Measurements from ENCODE around the gene KCTD11.
A peak's percentile ranks its signal among the peaks of the same experiment; 100 is the strongest.
"Not testable (repeated sequence)": the region's sequence is repeated elsewhere in the genome, so short reads cannot be mapped to it uniquely, and the experiment has no call there.

Gene KCTD11

DNA sequence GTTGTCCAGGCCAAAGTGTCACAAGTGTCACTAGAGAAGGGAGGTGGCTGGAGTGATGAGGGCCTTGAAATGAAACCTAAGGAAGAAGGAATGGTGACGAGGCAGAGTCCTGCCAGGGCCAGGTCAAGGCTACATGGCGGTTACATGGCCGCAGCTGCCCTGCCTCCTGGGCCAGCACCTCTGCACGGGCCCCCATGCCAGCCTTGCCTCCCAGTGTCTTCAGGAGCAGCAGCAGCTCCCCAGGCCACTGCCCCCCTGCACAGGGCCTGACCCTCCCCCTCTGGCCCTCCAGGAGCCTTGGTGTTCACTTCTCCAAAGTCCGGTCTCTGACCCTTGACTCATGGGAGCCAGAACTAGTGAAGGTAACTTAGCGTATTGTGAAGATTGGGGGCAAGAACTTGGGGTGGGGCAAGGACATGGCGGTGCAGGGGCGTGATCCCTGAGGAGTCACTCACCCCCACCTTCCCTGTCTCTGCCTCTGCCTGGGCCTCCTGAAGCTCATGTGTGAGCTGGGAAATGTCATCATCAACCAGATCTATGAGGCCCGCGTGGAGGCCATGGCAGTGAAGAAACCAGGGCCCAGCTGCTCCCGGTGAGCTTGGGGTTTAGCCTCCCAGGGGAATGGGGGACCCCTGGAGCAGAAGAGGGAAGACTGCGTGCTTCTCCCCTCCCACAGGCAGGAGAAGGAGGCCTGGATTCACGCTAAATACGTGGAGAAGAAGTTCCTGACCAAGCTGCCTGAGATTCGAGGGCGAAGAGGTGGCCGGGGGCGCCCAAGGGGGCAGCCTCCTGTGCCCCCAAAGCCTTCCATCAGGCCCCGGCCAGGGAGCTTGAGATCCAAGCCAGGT, 4.1 kb upstream of the KCTD11 start:
- no peak for DNase-seq

DNA sequence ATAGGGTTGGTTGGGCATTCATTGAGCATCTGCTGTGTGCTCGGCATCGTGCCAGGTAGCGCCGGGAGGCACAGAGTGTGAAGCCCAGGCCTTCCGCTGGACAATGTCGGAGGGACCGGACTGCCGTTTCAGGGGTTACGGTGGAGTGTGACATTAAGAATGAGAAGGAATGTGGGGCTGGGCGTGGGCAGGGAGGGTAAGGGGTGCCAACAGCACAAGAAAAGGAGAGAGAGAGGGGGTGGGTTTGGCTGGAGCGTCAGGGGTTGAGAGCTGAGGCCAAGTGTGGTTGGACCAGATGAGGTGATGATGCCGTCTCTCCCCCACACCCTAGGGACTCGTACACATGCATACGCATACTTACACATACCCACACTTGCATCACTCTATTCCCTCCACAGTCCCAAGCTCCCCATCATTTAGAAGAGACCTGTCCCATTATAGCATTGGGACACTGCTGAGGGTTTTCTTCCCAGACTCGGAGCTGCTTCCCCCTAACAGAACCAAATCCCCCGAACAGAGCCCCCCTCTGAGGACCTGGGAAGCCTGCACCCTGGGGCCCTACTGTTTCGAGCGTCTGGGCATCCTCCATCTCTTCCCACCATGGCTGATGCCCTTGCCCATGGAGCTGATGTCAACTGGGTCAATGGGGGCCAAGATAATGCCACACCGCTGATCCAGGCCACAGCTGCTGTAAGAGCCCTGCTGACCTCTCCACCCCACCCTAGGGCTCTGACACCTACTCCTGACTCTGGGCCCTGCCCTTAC, 3.3 kb upstream of the KCTD11 start:
- DNase-seq: no peak

DNA sequence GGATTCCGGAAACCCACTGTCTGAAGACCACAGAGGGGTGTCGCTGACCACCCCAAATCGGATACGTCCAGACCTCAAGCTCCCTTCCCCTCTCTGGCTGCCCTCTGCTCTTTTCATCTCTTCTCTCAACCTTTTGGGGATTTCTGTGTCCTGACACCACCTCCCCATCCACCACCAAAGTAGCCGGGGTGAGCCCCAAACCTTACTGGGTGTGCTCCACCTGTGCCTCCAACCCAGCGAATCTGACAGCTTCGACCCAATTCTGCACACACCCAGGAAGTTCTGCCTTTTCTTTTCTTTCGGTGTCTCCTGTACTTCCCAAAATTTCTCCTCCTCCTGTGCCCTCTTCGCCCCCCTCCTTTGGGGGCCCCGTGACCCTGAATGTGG, 534 bp downstream of the KCTD11 start:
- DNase-seq: no peak

DNA sequence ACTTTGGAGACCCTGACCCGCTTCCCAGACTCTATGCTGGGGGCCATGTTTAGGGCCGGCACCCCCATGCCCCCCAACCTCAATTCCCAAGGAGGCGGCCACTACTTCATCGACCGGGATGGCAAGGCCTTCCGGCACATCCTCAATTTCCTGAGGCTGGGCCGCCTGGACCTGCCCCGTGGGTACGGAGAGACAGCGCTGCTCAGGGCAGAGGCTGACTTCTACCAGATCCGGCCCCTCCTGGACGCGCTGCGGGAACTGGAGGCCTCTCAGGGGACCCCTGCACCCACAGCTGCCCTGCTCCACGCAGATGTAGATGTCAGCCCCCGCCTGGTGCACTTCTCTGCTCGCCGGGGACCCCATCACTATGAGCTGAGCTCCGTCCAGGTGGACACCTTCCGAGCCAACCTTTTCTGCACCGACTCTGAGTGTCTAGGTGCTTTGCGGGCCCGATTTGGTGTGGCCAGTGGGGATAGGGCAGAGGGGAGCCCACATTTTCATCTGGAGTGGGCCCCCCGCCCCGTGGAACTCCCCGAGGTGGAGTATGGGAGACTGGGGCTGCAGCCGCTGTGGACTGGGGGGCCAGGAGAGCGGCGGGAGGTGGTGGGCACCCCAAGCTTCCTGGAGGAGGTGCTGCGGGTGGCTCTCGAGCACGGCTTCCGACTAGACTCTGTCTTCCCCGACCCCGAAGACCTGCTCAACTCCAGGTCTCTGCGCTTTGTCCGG, 1.1 kb downstream of the KCTD11 start:
- DNase-seq: no peak

DNA sequence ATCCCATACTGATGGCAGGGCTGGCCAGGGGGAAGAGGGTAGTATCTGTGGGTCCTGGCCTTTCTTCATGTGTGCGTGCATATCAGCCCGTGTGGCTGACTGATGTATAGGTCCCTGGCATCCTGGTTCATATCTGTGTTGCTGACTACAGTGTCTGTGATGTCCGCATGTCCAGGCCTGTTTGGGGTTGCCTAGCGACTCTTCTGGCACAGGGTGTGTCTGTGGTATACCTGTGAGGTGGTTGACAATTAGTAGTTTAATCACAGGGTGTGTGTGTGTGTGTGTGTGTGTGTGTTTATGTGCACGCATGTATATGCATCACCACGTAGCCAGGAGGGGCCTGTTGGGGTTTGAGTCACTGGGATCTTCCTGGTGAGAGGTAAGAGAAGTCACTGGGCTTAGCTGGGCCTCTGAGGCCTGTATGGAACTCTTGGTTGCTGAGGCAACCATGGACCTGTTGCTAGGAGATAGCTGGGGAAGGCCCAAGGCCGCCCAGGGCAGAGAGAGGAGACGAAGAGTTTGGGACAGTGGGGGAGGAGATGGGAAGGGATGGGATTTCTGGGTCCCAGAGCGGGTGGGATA, 2.4 kb downstream of the KCTD11 start:
- DNase-seq: no peak

GRCh38 chr17:7355053-7355452, 3.1 kb downstream of the KCTD11 start, which contains the start of gene TMEM95:
Gene TMEM95 (plus strand): TSS chr17:7355156. CDS start chr17:7355205, 49 bp downstream.
- no peak for DNase-seq

- no peak for DNase-seq
These were observed 3.6 kb downstream of the KCTD11 start for GRCh38 chr17:7355573-7355972.

GRCh38 chr17:7356072-7356549, 4.1 kb downstream of the KCTD11 start:
- DNase-seq: peak; percentile 48

GRCh38 chr17:7356756-7357155, 4.8 kb downstream of the KCTD11 start:
- DNase-seq: no peak

DNA sequence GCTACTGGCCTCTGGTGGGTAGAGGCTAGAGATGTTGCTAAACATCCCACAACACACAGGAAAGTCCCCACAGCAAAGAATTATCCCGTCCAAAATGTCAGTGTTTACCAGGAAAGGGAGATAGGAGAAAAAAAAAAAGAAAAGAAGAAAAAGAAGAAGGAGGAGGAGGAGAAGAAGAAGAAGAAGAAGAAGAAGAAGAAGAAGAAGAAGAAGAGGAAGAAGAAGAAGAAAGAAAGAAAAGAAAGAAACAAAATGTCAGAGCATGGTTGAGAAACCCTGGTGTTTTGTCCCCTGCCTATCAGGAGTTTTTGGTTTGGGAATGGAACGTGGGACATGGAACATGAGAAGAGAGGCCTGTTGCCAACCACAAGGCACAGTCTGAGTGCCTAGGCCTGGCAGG, 5.4 kb downstream of the KCTD11 start:
- no peak for DNase-seq

- no peak for DNase-seq
These were observed 9.9 kb downstream of the KCTD11 start for GRCh38 chr17:7361906-7362305.

DNA sequence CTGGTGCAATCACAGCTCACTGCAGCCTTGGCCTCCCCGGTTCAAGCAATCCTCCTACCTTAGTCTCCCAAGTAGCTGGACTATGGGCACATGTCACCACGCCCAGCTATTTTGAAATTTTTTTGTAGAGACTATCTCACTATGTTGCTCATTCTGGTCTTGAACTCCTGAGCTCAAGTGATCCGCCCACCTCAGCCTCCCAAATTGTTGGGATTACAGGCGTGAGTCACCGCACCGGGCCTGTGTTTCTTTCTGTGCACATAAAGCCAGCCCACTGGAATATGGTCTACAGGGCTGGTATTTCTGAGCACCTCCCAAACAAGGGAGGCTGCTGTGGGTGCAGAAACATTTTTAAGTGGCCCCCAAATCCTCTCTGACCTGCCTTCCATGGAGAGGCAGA, 11.3 kb downstream of the KCTD11 start:
- DNase-seq: no peak

GRCh38 chr17:7365963-7366362, 14.0 kb downstream of the KCTD11 start:
- DNase-seq: not testable (repeated sequence)

DNA sequence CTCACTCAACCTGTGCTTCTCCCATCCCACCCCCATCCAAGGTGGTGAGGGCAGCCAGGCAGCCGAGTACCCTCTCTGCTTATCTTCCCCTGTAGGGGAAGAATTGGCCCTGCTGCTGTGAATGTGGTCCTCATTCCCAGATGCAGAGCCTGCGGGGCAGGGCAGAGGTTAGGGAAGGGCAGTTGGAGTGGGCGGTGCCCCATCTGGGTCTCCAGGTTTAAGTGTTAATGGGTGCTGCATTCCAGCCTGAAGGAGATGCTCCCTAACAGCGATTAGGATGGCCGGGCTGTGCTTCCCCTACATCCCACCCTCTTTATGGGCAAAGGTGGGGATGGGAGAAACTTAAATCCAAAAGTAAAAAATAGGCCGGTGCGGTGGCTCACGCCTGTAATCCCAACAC, 15.1 kb downstream of the KCTD11 start:
- no peak for DNase-seq

GRCh38 chr17:7367918-7368598, 16.1 kb downstream of the KCTD11 start:
- no peak for DNase-seq

DNA sequence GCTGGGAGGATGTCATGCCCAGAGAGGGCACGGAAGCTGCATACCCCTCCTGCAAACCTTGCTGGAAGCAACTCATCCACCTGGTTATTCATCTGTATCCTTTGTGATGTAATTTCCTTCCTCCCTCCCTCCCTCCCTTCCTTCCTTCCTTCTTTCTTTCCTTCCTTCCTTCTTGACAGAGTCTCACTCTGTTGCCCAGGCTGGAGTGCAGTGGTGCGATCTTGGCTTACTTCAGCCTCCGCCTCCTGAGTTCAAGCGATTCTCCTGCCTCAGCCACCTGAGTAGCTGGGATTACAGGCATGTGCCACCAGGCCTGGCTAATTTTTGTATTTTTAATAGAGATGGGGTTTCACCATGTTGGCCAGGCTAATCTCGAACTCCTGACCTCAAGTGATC, 16.6 kb downstream of the KCTD11 start:
- DNase-seq: not testable (repeated sequence)

GRCh38 chr17:7369825-7370224, 17.9 kb downstream of the KCTD11 start:
- no peak for DNase-seq

- DNase-seq: no peak
These were observed 18.9 kb downstream of the KCTD11 start for GRCh38 chr17:7370853-7371252.

DNA sequence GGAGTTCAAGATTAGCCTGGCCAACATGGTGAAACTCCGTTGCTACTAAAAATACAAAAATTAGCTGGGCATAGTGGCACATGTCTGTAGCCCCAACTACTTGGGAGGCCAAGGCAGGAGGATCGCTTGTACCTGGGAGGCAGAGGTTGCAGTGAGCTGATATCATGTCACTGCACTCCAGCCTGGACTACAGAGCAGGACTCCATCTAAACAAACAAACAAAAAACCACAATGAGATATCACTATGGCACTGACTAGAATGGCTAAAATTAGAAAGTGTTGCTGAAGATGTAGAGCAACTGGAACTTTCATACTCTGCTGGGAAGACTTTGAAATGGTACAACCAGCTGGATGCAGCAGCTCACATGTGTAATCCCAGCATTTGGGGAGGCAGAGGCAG, 22.4 kb downstream of the KCTD11 start:
- DNase-seq: no peak

- no peak for DNase-seq
These were observed 27.2 kb downstream of the KCTD11 start for GRCh38 chr17:7379134-7379533.

GRCh38 chr17:7380321-7380720, 28.4 kb downstream of the KCTD11 start:
- DNase-seq: no peak

All from kidney glomerular epithelial cell (primary cell).